GF-D8 (cell line): ENCODE data around the gene MALSU1.

ENCODE experiments used
- DNase-seq: peaks from one replicate; lab custom pipeline; 2025; lab: John Stamatoyannopoulos, UW

The MALSU1 gene

DNA sequence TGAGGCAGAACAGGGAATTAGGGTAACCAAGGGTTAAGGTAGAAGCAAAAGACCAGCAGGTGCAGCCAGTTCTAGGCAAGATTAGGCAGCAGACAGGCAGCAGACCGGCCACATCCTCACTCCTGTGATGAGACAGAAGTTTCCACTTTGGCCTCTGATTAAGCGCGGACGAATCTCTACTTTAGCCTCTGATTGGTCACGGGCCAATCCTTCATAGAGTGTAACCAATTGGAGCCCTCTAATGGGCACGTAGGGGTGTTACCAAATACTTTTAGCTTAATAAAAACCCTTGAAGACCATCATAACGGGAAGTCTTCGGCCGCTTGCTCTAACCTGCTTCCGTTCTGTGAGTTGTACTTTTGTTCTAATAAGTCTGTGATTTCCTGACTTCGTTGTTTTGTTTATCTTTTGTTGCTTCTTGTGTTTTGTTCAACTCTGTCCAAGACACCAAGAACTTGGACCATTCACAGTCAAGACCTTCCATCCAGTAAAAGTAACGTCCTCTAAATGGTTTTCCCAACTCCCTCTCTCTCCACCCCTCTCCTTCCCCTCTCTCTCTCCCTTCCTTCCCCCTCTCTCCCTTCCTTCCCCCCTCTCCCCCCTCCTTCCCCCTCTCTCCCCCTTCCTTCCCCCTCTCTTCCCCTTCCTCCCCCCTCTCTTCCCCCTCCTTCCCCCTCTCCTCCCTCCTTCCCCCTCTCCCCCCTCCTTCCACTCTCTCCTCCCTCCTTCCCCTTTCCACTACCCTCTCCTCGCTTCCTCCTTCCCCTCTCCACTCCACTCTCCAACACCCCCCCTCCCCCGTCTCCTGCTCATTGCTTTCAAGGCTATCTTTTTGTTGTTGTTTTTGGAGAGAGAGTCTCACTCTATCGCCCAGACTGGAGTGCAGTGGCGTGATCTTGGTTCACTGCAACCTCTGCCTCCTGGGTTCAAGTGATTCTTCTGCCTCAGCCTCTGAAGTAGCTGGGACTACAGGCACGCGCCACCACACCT is 13.2 kb upstream of the MALSU1 start:
- no peak for DNase-seq

DNA sequence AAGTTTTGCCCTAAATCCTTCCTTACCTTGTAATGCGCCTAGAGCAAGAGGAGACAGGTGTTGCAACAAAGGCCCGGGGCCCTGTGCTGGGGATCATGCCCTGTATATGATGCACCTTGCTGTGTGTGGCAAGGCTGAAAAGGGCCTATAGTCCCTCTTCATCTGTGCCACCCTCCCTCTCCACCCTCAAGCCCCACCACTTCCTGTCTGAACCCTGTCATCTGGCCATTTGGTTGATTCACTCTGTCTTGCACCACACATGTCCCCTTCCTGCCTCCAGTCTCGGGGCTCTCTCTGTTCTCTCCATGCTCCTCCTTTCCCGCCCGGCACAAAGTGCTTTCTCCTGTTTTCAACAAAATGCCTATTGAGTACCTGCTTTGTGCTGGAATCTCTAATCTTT is 11.5 kb upstream of the MALSU1 start:
- DNase-seq, result peak; percentile 79

DNA sequence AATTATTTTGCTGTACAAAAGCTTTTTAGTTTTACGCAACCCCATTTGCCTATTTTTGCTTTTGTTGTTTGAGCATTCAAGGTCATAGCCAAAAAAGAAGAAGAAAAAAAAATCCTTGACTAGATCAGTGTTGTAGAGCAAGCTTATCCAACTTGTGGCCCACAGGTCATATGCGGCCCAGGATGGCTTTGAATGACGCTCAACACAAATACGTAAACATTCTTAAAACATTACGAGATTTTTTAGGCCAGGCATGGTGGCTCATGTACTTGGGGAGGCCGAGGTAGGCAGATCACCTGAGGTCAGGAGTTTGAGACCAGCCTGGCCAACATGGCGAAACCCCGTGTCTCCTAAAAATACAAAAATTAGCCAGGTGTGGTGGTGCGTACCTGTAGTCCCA is 8.1 kb upstream of the MALSU1 start:
- DNase-seq, result no peak

DNA sequence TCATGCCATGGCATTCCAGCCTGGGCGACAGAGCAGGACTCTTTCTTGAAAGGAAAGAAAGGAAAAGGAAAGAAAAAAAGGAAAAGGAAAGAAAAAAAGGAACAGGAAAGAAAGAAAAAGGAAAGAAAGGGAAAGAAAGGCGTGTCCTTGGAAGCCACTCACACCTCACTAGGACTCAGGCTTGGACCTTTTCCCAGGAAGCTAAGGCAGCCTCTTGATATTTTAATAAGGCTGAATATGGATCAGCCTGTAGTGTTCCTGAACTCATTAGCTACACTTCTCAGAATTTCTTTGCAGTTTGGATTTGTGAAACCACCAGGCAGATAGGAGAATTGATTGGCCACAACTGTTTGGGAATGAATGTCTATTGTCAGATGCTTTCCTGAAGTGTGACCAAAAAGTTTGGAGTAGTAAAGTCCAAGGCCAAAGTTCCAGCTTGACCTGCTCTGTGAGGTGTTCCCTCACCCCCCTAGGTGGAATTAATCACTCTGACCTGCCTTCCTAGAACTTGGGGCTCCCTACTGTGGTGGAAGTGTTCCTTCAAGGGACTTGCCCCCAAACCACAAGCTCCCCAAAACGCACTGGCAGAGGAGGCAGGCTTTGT is 7.1 kb upstream of the MALSU1 start:
- no peak for DNase-seq

DNA sequence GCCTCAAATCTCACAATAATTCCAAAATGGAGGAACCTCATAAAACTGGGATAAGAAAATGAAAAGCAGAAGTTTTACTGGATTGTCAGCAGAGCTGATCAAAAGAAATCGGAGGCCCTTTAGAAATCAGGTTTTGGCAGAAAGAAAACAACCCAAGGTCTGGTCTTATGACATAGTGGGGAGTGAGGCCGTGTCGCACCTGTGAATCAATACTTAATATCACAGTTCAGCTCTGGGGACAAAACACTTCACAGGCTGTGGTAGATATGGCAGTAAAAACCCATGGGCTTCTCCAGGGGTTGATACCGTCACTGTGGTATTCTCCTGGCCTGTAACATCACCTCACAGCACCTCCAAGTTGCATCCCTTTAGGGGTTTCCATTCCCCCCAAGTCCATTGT is 6.5 kb upstream of the MALSU1 start:
- no peak for DNase-seq

DNA sequence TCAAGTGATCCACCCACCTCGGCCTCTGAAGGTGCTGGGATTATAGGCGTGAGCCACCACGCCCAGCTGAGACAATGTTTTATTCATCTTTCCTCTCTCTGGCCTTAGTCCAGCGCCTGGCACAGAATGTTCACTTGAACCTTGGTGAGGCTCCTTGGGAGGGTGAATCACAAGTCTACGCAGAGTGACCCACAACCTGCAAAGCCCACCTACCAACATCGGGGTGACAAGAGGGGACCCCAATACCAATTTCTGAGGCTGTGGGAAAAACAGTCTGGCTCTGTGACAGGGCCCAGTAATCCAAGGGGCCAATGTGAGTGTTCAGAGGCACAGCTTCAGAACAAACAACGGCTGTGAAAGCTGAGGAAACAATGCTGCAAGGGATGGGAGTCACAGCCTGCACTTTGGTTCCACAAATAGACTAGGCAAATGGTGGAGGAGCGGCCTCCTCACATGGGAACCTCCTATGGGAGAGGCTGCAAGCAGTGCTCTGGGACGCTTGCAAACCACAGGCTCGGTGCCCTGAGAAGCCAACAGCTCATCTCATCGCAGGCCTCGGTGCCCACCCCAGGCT is 5.6 kb upstream of the MALSU1 start:
- no peak for DNase-seq

DNA sequence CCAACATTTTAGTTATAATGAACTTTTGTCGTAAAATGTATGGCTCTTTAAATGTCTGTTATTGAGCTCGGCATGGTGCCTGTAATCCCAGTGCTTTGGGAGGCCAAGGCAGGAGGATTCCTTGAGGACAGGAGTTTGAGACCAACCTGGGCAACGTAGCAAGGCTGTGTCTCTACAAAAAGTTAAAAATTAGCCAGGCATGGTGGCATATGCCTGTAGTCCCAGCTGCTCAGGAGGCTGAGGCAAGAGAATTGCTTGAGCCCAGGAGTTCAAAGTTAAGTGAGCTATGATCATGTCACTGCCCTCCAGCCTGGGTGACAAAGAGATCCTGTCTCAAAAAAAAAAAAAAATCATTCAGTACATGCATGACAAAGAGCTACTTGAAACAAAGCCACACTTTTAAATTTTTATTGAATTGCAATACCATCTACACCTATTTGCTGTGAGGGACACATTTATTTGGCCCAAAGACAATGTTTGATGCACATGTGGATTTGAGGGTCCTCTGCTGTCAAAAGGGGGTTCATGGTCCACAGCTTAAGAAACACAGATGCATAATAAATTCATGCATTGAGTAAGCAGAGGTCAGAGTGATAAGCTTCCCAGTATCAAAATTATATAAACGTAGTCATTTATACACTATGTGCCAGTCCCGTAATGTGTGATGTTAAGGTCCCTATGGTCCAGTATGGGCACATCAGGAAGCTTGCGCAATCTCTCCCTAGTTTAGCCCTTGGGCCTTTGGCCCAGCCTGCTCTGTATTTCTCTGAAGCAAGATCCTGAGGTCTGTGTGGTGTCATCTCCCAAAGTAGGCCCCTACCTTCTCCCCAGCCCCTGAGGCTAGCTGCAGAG is 4.4 kb upstream of the MALSU1 start:
- peak; percentile 17 for DNase-seq

DNA sequence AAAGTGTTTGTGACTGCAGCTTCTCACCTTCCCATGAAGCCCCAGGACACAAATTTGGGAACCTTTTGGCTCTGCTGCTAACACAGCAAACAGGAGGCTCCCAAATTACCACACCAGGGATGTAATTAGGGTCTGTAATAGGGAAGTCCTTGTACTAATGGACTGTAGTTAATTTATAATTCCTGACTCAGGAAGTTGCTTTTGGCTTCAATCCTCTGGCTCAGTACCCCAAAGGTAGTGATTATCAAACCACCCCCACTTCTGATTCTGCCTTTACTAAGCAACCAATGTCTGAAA is 3.8 kb upstream of the MALSU1 start:
- DNase-seq, result no peak

DNA sequence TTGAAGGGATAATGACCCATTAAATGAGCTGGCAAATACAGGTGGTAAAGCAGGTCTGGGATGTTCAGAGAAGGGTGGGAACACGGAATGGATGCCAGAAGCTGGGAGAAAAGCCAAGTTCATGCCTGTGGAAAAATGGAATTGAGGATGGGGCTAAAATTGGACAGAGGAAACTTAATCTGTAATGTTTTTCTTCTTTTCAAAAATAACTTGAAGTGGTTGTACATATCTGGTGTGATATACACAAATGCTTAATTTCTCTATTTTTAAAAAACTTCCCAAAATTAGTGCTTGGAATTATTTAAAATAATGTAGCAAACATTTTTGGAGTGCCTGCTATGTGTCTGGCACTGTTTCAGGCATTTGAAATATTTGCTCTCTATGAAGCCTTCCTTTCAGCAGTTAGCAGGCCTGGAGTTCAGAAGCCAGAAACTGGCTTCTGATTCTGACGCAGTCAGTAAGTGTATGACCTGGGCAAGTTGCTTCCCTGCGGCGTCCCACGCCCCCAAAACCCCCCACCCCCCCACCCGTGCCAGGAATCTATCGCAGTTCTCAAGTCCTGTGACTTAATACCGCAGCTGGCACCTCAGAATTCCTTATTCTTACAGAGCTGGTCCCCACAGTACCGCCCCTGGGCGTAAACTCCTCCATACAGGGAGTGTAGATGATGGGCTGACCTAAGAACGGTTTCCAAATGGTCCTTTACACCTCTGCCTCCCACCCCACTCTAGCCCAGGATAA is 828 bp upstream of the MALSU1 start:
- DNase-seq, result no peak

DNA sequence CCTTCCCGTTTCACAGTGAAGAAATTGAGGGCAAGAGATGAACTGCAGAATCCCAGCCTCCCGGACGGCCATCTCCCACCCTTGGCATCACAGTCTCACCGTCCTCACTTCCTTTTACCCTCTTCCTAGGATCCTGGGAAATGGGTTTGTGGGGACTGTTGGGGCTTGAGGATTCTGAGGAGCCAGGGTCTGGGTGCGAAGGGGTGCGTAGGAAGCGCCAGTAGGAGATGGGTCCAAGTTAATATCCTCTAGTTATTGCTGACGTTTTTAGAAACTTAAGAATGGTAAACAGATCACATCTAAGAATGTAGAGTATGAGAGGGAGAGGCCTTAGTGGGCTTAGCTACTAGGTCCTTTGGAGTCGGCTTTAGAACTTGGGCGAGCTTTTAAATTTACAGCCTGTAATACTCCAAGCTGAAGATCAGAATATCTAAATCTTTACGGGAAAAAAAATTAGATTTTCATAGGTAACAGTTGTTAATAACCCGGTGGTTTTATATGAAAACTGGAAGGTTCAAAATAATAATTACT is 696 bp downstream of the MALSU1 start:
- DNase-seq, result no peak

DNA sequence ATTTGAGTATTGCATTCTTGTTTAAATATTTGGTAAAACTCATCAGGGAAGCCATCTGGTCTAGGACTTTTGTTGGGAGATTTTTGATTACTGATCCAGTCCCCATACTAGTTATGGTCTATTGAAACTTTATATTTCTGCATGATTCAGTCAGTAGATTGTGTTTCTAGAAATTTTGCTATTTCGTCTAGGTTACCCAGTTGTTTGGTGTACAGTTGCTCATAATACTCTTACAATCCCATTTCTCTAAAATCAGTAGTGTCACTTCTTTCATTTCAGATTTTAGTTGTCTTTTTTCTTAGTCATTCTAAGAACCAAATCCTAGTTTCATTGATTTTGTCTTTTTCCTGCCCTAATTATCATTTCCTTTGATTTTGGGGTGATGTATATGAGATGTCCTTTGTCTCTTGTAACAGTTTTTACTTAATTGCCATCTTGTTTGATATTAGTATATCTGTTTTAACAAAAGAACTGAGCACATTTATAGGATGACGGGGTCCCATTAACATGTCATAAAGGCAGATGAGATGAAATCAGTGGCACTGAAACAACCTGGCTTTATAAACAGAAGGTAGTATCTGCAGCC is 7.9 kb downstream of the MALSU1 start:
- no peak for DNase-seq

DNA sequence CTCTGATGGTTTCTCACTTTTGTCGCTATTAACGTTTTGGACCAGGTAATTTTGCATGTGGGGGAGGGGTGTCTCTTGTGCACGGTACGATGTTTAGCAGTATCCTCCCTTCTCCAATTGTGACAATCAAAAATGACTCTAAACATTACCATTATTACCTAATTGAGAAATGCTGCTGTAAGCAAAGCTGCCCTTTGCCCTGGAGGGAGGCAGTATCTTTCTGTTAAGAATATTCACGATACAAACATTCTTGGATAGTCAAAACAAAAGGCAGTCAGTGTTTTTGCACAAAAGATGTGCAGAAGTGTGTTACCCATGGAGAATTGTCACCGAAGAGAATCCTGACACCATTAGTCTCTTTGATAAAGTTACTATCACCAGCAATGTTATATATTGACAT is 9.6 kb downstream of the MALSU1 start:
- DNase-seq, result no peak

DNA sequence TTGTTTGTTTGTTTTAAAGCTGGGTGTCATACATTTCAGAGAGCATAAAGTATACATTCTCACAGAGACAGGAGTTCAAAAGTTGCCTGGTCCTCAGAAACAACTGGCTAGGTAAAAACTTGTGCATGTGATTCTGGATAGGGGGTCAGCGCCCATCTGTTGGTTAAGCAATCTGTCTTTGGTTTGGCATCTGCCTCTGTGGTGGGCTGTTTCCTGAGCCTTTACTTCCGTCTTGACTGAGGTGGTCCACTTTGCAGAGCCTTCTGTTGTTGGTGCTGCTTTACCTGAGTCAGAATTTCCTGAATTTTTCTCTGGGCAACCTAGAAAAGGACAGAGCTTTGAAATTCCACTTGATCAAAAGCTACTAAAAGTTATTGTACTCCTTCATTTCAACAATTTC is 13.0 kb downstream of the MALSU1 start:
- peak; percentile 7 for DNase-seq

DNA sequence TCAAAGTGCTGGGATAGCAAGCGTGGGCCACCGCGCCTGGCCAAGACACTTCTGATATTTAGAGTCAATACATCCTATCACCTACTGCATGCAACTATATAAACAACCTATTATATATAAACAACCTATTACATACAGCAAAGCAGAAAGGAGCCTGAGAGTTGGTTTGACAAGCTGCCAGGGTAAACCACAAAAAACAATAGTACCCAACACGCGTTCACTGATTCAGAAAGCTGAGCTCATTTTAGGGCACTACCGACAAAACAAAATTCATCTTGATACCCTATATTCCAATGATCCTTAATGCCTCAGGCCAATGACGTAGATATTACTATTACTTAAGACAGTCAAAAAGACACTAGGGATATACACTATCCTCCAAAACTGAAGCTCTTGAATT is 16.2 kb downstream of the MALSU1 start:
- DNase-seq, result no peak

DNA sequence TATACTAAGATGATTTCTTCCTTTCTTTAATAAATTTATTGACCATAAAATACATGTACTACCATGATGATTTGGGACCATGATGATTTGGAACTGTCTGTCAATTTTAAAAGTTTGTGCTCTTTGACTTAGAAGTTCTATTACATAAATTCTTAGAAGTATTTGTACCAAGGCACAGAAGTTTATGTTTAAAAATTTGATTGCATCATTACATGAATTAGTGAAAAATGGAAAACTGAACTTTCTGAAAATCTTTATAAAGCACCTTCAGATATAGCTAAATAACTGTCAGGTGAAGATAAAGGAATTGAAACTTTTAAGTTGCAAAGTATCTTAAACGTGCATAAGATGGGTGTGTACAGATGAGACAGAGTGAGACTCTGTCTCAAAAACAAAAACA is 32.0 kb downstream of the MALSU1 start:
- DNase-seq, result no peak

DNA sequence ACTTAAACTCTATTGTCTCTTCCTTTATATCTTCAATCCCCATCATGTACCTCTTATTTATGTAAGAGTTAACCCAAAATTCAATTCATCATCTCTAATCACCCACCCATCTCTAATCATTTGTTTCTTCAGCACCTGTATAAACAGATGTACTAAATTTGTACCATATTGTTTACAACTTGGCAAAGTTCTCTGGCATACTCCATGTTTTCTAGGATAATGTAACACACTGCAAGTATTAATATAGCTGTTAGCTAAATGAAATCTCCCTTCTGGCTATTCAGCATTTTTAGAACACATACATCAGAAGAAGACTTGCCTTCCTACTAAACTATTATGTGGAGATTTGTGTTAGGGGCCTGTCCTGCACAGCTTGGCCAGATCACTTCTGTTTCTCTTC is 33.1 kb downstream of the MALSU1 start:
- no peak for DNase-seq

DNA sequence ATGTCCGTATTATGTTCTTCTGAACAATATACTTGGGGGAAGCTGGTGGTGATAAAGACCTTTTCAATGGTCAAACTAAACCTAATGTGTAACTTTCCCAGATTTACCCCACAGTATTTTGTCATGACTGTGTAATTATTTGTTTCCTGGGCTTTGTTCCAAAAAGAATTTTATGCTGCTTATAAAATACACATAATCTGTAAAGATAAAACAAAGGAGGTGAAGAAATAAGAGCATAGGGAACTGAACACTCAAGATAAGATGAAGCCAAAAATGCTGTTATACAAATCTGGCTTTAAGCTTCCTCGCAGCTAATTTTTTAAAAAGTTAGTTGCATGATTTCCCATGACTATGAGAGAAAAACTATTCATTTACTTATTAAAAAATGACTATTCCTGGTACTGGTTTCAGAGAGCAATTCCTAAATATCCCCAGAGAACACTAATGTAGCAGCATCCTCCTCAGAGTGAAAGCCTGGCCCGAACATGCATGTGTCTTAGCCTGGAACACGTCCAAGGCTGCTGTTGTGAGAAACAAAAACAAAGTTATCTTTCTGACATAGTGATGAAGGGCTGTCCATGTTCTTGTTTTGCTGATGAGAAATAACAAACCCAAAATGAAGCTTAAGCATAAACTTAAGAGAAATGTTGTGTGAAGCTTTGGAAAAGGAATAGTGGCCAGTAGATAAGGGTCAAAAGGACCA is 33.9 kb downstream of the MALSU1 start:
- DNase-seq, result no peak

DNA sequence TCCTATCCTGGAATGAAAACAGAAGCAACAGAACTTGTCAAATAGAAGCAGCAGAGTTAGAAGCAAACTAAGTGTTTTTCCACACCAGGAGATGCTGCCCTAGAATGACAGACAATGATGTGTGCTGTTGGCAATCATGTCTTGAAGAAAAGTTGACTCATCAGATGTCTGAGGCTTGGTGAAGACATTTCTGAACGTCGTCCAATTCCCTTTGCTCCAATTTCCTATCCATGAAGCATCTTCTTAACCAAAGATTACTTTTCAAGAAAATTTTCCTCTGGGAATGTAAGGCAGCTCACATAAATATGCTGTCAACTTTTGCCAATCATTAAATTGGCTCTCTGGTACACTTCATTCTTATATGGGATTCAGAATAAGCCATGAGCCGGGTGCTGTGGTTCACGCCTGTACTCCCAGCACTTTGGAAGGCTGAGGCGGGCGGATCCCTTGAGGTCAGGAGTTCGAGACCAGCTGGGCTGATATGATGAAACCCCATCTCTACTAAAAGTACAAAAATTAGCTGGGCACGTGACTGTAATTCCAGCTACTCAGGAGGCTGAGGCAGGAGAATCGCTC is 34.6 kb downstream of the MALSU1 start:
- no peak for DNase-seq

DNA sequence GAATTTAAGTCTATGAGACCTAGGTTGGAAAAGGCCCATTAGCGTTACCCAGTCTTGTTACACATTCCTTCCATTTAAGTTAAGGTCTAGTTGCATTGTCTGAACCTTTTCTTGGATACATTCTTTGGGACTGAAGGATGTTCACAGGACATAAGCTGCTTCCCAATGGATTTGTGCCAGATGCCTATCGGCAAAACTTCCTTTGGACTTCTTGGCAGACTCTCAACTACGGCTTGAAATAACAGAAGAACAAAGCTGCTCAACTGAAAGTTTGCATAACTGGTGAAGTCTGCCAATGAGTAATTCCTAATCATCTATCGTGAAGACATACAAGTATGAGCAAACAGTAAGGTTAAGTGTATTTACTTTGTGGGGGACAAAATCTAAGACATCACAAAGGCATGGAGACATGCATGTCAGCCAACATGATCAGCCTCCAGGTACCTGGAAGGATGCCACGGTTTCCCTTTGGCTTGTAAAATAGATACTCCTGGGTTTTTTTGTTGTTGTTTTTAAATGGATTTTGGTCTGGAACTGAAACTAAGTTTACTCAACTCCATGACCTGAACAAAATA is 35.4 kb downstream of the MALSU1 start:
- DNase-seq, result no peak

DNA sequence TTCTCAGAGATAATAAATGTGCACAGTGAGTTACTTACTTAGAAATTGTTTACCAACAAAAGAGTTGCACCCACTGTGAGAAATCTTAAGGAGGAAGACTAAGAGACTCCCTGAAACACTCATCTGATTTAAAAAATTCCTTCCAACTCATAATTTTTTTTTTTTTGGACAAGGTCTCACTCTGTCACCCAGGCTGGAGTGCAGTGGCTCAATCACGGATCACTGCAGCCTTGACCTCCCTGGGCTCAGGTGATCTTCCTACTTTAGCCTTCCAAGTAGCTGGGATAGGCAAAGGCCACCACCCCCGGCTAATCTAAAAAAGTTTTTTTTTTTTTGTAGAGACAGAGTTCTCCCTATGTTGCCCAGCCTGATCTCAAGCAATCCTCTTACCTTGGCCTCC is 36.0 kb downstream of the MALSU1 start:
- DNase-seq, result no peak
